ENCODE results near the gene BRICD5. TPM values are rescaled to one million over a fixed set of nuclear protein-coding genes. Genes with fewer than 3 reads are reported as not detected.

BRICD5 gene
- total and polyA plus RNA-seq, 2 of the 4 experiments (the other 2 are of a cell fraction), result 0.18 to 0.94 TPM

DNA sequence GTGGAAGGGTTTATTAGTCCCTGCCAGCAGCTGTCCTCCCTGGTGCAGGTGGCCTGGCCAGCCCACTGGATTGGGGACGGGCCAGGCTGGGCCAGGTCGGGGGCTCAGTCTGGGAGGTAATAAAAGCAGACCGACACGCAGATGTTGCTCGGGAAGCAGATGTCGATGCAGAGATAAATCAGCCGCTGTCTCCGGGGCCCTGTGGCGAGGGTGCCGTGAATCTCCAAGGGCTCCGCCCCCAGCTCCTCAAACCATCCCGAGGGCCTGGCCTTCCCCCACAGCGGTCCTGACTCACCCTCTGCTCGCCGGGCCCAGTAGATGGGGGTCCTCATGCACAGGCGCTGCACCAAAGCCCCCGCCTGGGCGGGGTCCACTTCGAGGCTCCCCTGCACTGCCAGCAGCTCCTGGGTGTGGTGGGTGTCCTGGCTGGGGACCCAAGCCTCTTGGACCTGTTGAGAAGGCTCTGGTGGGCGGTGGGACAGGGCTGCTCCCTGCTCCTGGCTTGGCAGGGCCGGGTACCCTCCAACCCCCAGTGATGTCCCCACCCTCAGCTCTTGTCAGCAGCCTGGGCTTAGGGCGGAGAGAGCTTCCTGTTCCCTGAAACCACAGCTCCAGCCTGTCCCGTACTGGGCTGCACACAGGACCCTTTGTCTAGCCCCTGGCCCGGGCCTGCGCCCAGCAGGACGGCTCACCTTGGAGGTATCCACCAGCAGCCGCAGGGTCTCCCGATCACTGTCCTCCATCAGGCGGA is 1.2 kb downstream of the BRICD5 start:
- no peak overlapping the region for H3K56ac ChIP-seq (ENCODE audit: extremely low read depth, insufficient read depth, low read length)
- no peak for ATAC-seq (ENCODE audit: low read depth)
- dilution Hi-C loops (cut with HindIII; ENCODE audit: low sequenced_read_pairs, unreplicated experiment), result no loop called here

More for the DNA sequence above, 1.2 kb downstream of the BRICD5 start:
- DNase-seq, result no peak
- Histone ChIP-seq H2AFZ (replicated peaks; ENCODE audit: low read length, poor library complexity) (no peak overlapping the region), H4K5ac (ENCODE audit: low read depth, low read length) (no peak overlapping the region), H3K36me3 (ENCODE audit: control insufficient read depth, insufficient read depth, low read length) (peaks cover 28% of the 10 kb centered on the region), H2BK20ac (ENCODE audit: low read depth, low read length) (no peak overlapping the region), H3K4me2 (ENCODE audit: low read depth, low read length) (no peak overlapping the region), H3K79me1 (ENCODE audit: low read depth in 1 of 2, low read length in 2 of 2) (peaks cover 27 to 54% of the 10 kb centered on the region in 2 experiments), H3K4me3 (ENCODE audit: insufficient read depth, low read depth, low read length) (no peak overlapping the region), H4K20me1 (ENCODE audit: insufficient read depth, low read length) (peaks cover 16% of the 10 kb centered on the region), H3K27me3 (ENCODE audit: control insufficient read depth, insufficient read depth, low read length) (no peaks in the 10 kb centered on the region), H2AK5ac (ENCODE audit: low read depth, low read length) (no peak overlapping the region), H2BK5ac (ENCODE audit: low read depth, low read length, poor library complexity, severe bottlenecking) (no peak overlapping the region), H3K4ac (ENCODE audit: low read depth, low read length) (no peak overlapping the region), H3K18ac (ENCODE audit: low read depth, low read length) (no peak overlapping the region), H3K23ac (ENCODE audit: low read depth, low read length) (no peak overlapping the region), H2BK15ac (ENCODE audit: low read depth, low read length) (no peak overlapping the region), H3K14ac (replicated peaks; ENCODE audit: low read depth, low read length) (no peak overlapping the region), H3K4me1 (ENCODE audit: control insufficient read depth, insufficient read depth, low read length) (peaks cover 14% of the 10 kb centered on the region), H4K8ac (ENCODE audit: low read depth in 2 of 2, low read length in 2 of 2) (no peak overlapping the region), H3K9me3 (ENCODE audit: control insufficient read depth, insufficient read depth, low read length) (no peaks in the 10 kb centered on the region), H4K91ac (ENCODE audit: insufficient read depth, low read depth, low read length) (no peak overlapping the region), H3K9ac (ENCODE audit: low read depth, low read length) (no peak overlapping the region), H2BK120ac (ENCODE audit: low read depth, low read length) (no peak overlapping the region), H3K27ac (ENCODE audit: insufficient read depth, low read length) (no peak overlapping the region), H3K9me1 (ENCODE audit: insufficient read depth, low read length) (peaks cover 6% of the 10 kb centered on the region; the same call in 1 of the 2 replicates), H2AK9ac (replicated peaks; ENCODE audit: low read depth, low read length, poor library complexity) (no peak overlapping the region)
- WGBS, 2 experiments (ENCODE audit: extremely low coverage in 2 of 2, insufficient read length in 1 of 2), result 80% methylated on average over 9 of the region's 29 CpGs; no CpG with 5 or more reads in 1 of the 2 experiments
- BruUV-seq (replicated peaks), result no TSS peak
- no peak for TF ChIP-seq MAFK (IDR thresholded peaks at IDR 0.05; ENCODE audit: low read depth, low read length)
- no peak for TF ChIP-seq BHLHE40 (IDR thresholded peaks at IDR 0.05; ENCODE audit: low read depth, low read length)
- no peak for TF ChIP-seq FOS (IDR thresholded peaks at IDR 0.05; ENCODE audit: low read depth, low read length)
- no peak for TF ChIP-seq RFX5 (IDR thresholded peaks at IDR 0.05; ENCODE audit: low read depth, low read length)
- TF ChIP-seq, protein P1, sequence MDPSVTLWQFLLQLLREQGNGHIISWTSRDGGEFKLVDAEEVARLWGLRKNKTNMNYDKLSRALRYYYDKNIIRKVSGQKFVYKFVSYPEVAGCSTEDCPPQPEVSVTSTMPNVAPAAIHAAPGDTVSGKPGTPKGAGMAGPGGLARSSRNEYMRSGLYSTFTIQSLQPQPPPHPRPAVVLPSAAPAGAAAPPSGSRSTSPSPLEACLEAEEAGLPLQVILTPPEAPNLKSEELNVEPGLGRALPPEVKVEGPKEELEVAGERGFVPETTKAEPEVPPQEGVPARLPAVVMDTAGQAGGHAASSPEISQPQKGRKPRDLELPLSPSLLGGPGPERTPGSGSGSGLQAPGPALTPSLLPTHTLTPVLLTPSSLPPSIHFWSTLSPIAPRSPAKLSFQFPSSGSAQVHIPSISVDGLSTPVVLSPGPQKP (IDR thresholded peaks at IDR 0.05; ENCODE audit: borderline replicate concordance, low read depth, low read length), result no peak
- TF ChIP-seq POLR2A (IDR thresholded peaks at IDR 0.05; ENCODE audit: low read depth, low read length), result no peak
- in situ Hi-C loops (cut with MboI; ENCODE audit: low sequenced_read_pairs), result no loop called here
- ChIA-PET POLR2A (ENCODE audit: unreplicated experiment) (no interaction called here), CTCF (no interaction called here)
- intact Hi-C loops (cut with micrococcal nuclease), result no loop called here

Measured in IMR-90 (cell line).